Bronchial epithelial cell (primary cell): Measurements from ENCODE around the gene PCGF3. TPM values are rescaled to one million over a fixed set of nuclear protein-coding genes. Genes with fewer than 3 reads are reported as not detected.

Experiments used
- DNase-seq: peaks from one replicate; pipeline ENCODE4 v3.0.0-alpha.2; 2010; ENCODE audit warnings: low read depth
- FAIRE-seq: peaks from 2 replicates; lab custom pipeline; 2011; peaks lifted over from hg19 to GRCh38; lab: Jason Lieb, UNC
- H3K27me3 ChIP-seq: 2 replicates; pipeline ENCODE4 v1.5.1; 2011; ENCODE audit warnings: low read length; ENCODE audit not compliant: control insufficient read depth, insufficient read depth
- H3K36me3 ChIP-seq: 2 replicates; pipeline ENCODE4 v1.5.1; 2011; ENCODE audit warnings: low read length; ENCODE audit not compliant: control insufficient read depth, insufficient read depth
- H3K4me3 ChIP-seq: 2 replicates; pipeline ENCODE4 v1.5.1; 2011; ENCODE audit warnings: mild to moderate bottlenecking, low read depth, low read length, control low read depth
- CTCF ChIP-seq: IDR thresholded peaks from 2 replicates; pipeline ENCODE4 v1.5.1; 2011; ENCODE audit warnings: mild to moderate bottlenecking, moderate library complexity, low read length, control low read depth, inconsistent platforms; ENCODE audit not compliant: insufficient read depth, severe bottlenecking
- total RNA-seq: library from RNA; depleted of rRNA; stranded (reverse); fragments of >200 nt; gene quantifications from 2 replicates; pipeline ENCODE4 v1.2.1, GENCODE V29; 2014

PCGF3 gene
- total RNA-seq, 1 donor from 2014 or later, result 30.5 TPM

- no peaks in the 10 kb centered on the region for H3K27me3 ChIP-seq
- H3K4me3 ChIP-seq, result no peak overlapping the region
- FAIRE-seq (no peak), DNase-seq (no peak)
- no peaks in the 10 kb centered on the region for H3K36me3 ChIP-seq
- no peak for TF ChIP-seq CTCF
Measured at GRCh38 chr4:699816-700580, 5.6 kb upstream of the PCGF3 start.

GRCh38 chr4:700587-701264 lies 4.9 kb upstream of the PCGF3 start:
- DNase-seq (no peak), FAIRE-seq (no peak)
- Histone ChIP-seq H3K36me3 (no peaks in the 10 kb centered on the region), H3K4me3 (no peak overlapping the region), H3K27me3 (no peaks in the 10 kb centered on the region)
- TF ChIP-seq CTCF, result no peak

GRCh38 chr4:702618-703048 lies 3.0 kb upstream of the PCGF3 start:
- DNase-seq (no peak), FAIRE-seq (no peak)
- Histone ChIP-seq H3K36me3 (no peaks in the 10 kb centered on the region), H3K27me3 (no peaks in the 10 kb centered on the region), H3K4me3 (no peak overlapping the region)
- no peak for TF ChIP-seq CTCF

- no peak for DNase-seq
- no peaks in the 10 kb centered on the region for H3K36me3 ChIP-seq
- no peak for TF ChIP-seq CTCF
- H3K27me3 ChIP-seq, result no peaks in the 10 kb centered on the region
- H3K4me3 ChIP-seq, result no peak overlapping the region
- FAIRE-seq, result no peak
Measured at GRCh38 chr4:703336-704197, 2.1 kb upstream of the PCGF3 start.

GRCh38 chr4:704198-704891 lies 1.3 kb upstream of the PCGF3 start:
- DNase-seq (no peak), FAIRE-seq (no peak)
- Histone ChIP-seq H3K4me3 (no peak overlapping the region), H3K36me3 (no peaks in the 10 kb centered on the region), H3K27me3 (no peaks in the 10 kb centered on the region)
- TF ChIP-seq CTCF, result no peak
